Activated CD8-positive, alpha-beta memory T cell treated with anti-CD3 and anti-CD28 coated beads, Interleukin-2, amount 10 ng/mL, durations not matched to agents 7 days and 5 days (primary cell): ENCODE data around the gene NDRG3. TPM values are rescaled to one million over a fixed set of nuclear protein-coding genes. Genes with fewer than 3 reads are reported as not detected.
"Not testable (repeated sequence)": the region's sequence is repeated elsewhere in the genome, so short reads cannot be mapped to it uniquely, and the experiment has no call there.

Experiments
- ATAC-seq: fragments of 150-1000 bp; cut with Tn5 transposase; one replicate; pipeline ENCODE4 v1.10.0; 2021; ENCODE audit warnings: moderate library complexity
- CTCF ChIA-PET: fragments of 350-600 bp; sonication (Branson Sonifier 250); formaldehyde crosslinking; loops from one replicate; lab custom pipeline; 2021; ENCODE audit warnings: antibody characterized with exemption; lab: Charles Lee
- DNase-seq: peaks from one replicate; pipeline ENCODE4 v3.0.0-alpha.2; 2020
- H3K27ac Mint-ChIP-seq: one replicate; pipeline ENCODE4 v1.8.0; 2021; ENCODE audit warnings: mild to moderate bottlenecking, mixed read lengths
- H3K27me3 Mint-ChIP-seq: one replicate; pipeline ENCODE4 v1.8.0; 2021; ENCODE audit warnings: mixed read lengths
- H3K36me3 Mint-ChIP-seq: one replicate; pipeline ENCODE4 v1.8.0; 2021; ENCODE audit warnings: mild to moderate bottlenecking, mixed read lengths
- H3K4me1 Mint-ChIP-seq: one replicate; pipeline ENCODE4 v1.8.0; 2021; ENCODE audit warnings: mixed read lengths
- H3K4me3 Mint-ChIP-seq: one replicate; pipeline ENCODE4 v1.8.0; 2021; ENCODE audit warnings: mild to moderate bottlenecking, moderate library complexity, mixed read lengths
- H3K9me3 Mint-ChIP-seq: one replicate; pipeline ENCODE4 v1.8.0; 2022; ENCODE audit warnings: low read depth, mixed read lengths
- total RNA-seq, 2 experiments: library from RNA; stranded (reverse); gene quantifications; one replicate each; pipeline ENCODE4 v1.2.3, GENCODE V29; 2021

The NDRG3 gene
- total RNA-seq, 2 experiments from 2014 or later = 27.8 to 28.8 TPM

- no peak for DNase-seq
- no peak for ATAC-seq
- CTCF ChIA-PET = interaction anchor here (0.8 to 1.5 kb wide), 5 partner anchors 21 to 694 kb away, joined by 3 to 4 read pairs (median 3); partner anchors contain the start of genes RAB5IF and SCAND1
- H3K27ac Mint-ChIP-seq = peak overlapping the region; percentile 63
- no peaks in the 10 kb centered on the region for H3K27me3 Mint-ChIP-seq
- peaks cover 33% of the 10 kb centered on the region for H3K36me3 Mint-ChIP-seq
- no peaks in the 10 kb centered on the region for H3K9me3 Mint-ChIP-seq
- peaks cover 28% of the 10 kb centered on the region for H3K4me1 Mint-ChIP-seq
- H3K4me3 Mint-ChIP-seq = no peak overlapping the region
These were observed 98.4 kb downstream of the NDRG3 start for GRCh38 chr20:36647196-36648121.

GRCh38 chr20:36646678-36647077, 99.2 kb downstream of the NDRG3 start:
- CTCF ChIA-PET = interaction anchor here (1.0 to 5.4 kb wide), 8 partner anchors 13 to 693 kb away, joined by 3 to 32 read pairs (median 6); partner anchors contain the start of genes RAB5IF and SCAND1

GRCh38 chr20:36645998-36646397, 99.9 kb downstream of the NDRG3 start, which contains the start of gene SLA2:
Gene SLA2 (minus strand): TSS chr20:36646196. CDS start chr20:36641335, 4,861 bp downstream.
- H3K9me3 Mint-ChIP-seq = no peaks in the 10 kb centered on the region
- no peaks in the 10 kb centered on the region for H3K27me3 Mint-ChIP-seq
- H3K4me3 Mint-ChIP-seq = peak within 1 kb of the TSS; percentile 96
- DNase-seq = peak; percentile 91
- H3K4me1 Mint-ChIP-seq = peaks cover 40% of the 10 kb centered on the region
- CTCF ChIA-PET = interaction anchor here (1.0 to 5.4 kb wide), 12 partner anchors 9 to 692 kb away, joined by 3 to 32 read pairs (median 8); partner anchors contain the start of genes RAB5IF and SCAND1
- peak; percentile 76 for ATAC-seq
- peak within 1 kb of the TSS; percentile 98 for H3K27ac Mint-ChIP-seq
- peaks cover 43% of the 10 kb centered on the region for H3K36me3 Mint-ChIP-seq

More at GRCh38 chr20:36646678-36647077, 99.2 kb downstream of the NDRG3 start:
- ATAC-seq (no peak), DNase-seq (no peak)
- H3K27me3 Mint-ChIP-seq = no peaks in the 10 kb centered on the region
- H3K36me3 Mint-ChIP-seq = peaks cover 40% of the 10 kb centered on the region
- H3K27ac Mint-ChIP-seq = peak overlapping the region; percentile 98
- H3K4me1 Mint-ChIP-seq = peaks cover 35% of the 10 kb centered on the region
- no peaks in the 10 kb centered on the region for H3K9me3 Mint-ChIP-seq
- H3K4me3 Mint-ChIP-seq = no peak overlapping the region

DNA sequence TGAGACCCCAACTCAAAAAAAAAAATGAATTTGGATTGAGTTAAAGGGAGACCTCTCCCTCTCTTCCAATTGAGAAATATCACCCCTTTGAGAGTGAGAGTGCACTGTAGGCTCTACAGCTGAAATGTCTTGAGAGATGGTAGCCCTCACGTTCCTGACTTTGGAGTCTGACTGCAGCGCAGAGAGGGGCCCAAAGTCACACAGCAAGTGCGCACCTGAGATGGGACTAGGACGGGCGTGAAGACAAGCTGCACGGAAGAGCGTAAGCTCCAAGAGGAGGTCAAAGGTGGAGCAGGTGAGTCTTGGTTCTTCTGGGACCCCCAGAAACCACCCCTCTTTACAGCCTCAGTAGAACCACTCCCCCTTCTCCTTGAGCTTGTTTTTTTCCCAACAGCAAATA, 100.5 kb downstream of the NDRG3 start:
- H3K27ac Mint-ChIP-seq = peak overlapping the region; percentile 98
- peak overlapping the region; percentile 96 for H3K4me3 Mint-ChIP-seq
- peaks cover 49% of the 10 kb centered on the region for H3K36me3 Mint-ChIP-seq
- CTCF ChIA-PET = interaction anchor here (1.0 to 5.4 kb wide), 14 partner anchors 10 to 691 kb away, joined by 3 to 32 read pairs (median 8); partner anchors contain the start of genes RAB5IF and SCAND1
- DNase-seq (no peak), ATAC-seq (no peak)
- peaks cover 43% of the 10 kb centered on the region for H3K4me1 Mint-ChIP-seq
- no peaks in the 10 kb centered on the region for H3K27me3 Mint-ChIP-seq
- no peaks in the 10 kb centered on the region for H3K9me3 Mint-ChIP-seq

DNA sequence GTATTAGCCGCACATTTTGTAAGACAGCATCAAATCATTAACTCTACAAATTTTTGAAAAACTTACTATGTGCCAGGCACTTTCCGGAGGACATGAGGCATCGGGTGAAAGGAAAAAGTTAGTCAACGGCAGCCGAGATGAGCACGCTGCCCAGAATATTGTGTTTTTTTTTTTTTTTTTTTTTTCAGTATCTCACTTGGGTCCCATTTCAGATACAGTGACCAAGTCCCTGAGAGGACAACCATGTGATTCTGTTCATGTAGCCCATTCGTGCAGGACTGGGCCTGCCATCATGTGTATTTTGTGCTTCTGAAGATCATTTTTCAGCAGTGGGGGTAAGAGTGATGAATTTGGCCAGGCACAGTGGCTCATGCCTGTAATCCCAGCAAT, 101.2 kb downstream of the NDRG3 start:
- DNase-seq = peak; percentile 68
- Mint-ChIP-seq H3K36me3 (peaks cover 54% of the 10 kb centered on the region), H3K27ac (peak overlapping the region; percentile 98), H3K9me3 (no peaks in the 10 kb centered on the region), H3K4me1 (peaks cover 43% of the 10 kb centered on the region), H3K4me3 (peak overlapping the region; percentile 96), H3K27me3 (no peaks in the 10 kb centered on the region)
- ATAC-seq = peak; percentile 52
- CTCF ChIA-PET = interaction anchor here (0.6 to 5.4 kb wide), 15 partner anchors 10 to 113 kb away, joined by 3 to 32 read pairs (median 5); partner anchors contain the start of gene RAB5IF

GRCh38 chr20:36644032-36644705, 101.7 kb downstream of the NDRG3 start:
- peak overlapping the region; percentile 98 for H3K27ac Mint-ChIP-seq
- H3K4me1 Mint-ChIP-seq = peaks cover 45% of the 10 kb centered on the region
- peak; percentile 76 for ATAC-seq
- peak overlapping the region; percentile 96 for H3K4me3 Mint-ChIP-seq
- H3K9me3 Mint-ChIP-seq = no peaks in the 10 kb centered on the region
- DNase-seq = peak; percentile 85
- CTCF ChIA-PET = interaction anchor here (0.6 to 5.4 kb wide), 16 partner anchors 11 to 244 kb away, joined by 3 to 32 read pairs (median 4); partner anchors contain the start of gene RAB5IF
- H3K36me3 Mint-ChIP-seq = peaks cover 57% of the 10 kb centered on the region
- H3K27me3 Mint-ChIP-seq = no peaks in the 10 kb centered on the region

DNA sequence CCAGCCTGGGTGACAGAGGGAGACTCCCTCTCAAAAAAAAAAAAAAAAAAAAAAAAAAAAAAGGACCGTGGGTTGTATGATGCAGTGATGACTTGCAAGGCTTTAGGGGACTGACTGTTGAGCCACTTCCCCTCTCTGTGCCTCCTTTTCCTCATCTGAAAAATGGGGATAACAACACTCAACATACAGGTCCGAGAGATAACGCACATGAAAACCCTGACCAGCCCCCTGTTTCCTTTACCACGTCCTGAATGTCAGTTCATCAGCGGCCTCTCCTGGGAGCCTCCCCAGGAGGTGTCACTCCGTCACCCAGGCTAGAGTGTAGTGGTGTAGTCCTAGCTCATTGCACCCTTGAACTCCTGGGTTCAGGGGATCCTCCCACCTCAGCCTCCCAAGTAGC, 103.8 kb downstream of the NDRG3 start:
- Mint-ChIP-seq H3K27ac (peak overlapping the region; percentile 98), H3K9me3 (no peaks in the 10 kb centered on the region), H3K4me3 (peak overlapping the region; percentile 96), H3K27me3 (no peaks in the 10 kb centered on the region), H3K36me3 (peaks cover 73% of the 10 kb centered on the region), H3K4me1 (peaks cover 51% of the 10 kb centered on the region)
- ATAC-seq (no peak), DNase-seq (no peak)
- CTCF ChIA-PET = interaction anchor here (0.8 to 5.4 kb wide), 3 partner anchors 29 to 104 kb away, joined by 3 to 32 read pairs (median 4); partner anchors contain the start of gene RAB5IF

DNA sequence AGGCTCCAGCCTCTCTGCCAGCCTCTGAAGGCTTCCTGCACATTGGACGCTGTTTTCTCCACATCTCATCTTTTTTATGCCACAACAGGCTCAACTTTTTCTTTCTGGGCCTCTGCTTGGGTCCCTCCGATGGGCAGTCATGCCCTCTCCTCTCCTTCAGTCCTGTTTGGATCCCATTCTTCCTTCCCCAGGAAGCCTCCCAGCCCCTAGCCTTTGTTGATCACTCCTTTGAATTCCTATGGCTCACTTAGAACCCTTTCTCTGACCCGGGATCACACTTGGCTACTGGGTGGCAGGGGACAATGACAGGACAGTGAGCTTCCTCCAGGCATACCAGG, 104.4 kb downstream of the NDRG3 start:
- DNase-seq = no peak
- Mint-ChIP-seq H3K27me3 (no peaks in the 10 kb centered on the region), H3K27ac (peak overlapping the region; percentile 98), H3K9me3 (no peaks in the 10 kb centered on the region), H3K4me1 (peaks cover 47% of the 10 kb centered on the region), H3K4me3 (no peak overlapping the region), H3K36me3 (peaks cover 76% of the 10 kb centered on the region)
- no peak for ATAC-seq
- CTCF ChIA-PET = interaction anchor here (0.8 to 5.4 kb wide), 2 partner anchors 28 to 36 kb away, joined by 3 to 32 read pairs; partner anchors contain the start of gene RAB5IF

DNA sequence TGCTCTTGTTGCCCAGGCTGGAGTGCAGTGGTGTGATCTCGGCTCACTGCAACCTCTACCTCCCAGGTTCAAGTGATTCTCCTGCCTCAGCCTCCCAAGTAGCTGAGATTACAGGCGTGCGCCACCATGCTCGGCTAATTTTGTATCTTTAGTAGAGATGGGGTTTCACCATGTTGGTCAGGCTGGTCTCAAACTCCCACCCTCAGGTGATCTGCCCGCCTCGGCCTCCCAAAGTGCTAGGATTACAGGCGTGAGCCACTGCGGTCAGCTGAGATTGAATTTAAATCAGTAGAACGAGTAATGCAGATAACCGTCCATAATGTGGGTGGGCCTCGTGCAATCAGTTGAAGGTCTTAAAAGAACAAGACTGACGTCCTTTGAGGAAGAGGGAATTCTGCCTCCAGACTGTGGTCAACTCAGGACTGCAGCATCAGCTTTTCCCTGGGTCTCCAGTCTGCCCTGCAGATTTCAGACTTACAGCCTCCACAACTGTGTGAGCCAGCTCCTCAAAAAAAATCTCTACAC, 107.0 kb downstream of the NDRG3 start:
- CTCF ChIA-PET = interaction anchor here (1.5 kb wide), 1 partner anchor 13 kb away, joined by 3 read pairs; no protein-coding TSS in a partner anchor
- Mint-ChIP-seq H3K4me1 (peaks cover 49% of the 10 kb centered on the region), H3K36me3 (peaks cover 72% of the 10 kb centered on the region)
- not testable (repeated sequence) for H3K9me3 Mint-ChIP-seq, ATAC-seq, H3K27me3 Mint-ChIP-seq, H3K27ac Mint-ChIP-seq, H3K4me3 Mint-ChIP-seq, DNase-seq

GRCh38 chr20:36634342-36634741, 111.5 kb downstream of the NDRG3 start:
- Mint-ChIP-seq H3K4me3 (no peak overlapping the region), H3K9me3 (no peaks in the 10 kb centered on the region), H3K27me3 (no peaks in the 10 kb centered on the region), H3K4me1 (peaks cover 56% of the 10 kb centered on the region), H3K27ac (peak overlapping the region; percentile 73), H3K36me3 (peaks cover 64% of the 10 kb centered on the region)
- no peak for DNase-seq
- no peak for ATAC-seq
- CTCF ChIA-PET = no interaction called here

DNA sequence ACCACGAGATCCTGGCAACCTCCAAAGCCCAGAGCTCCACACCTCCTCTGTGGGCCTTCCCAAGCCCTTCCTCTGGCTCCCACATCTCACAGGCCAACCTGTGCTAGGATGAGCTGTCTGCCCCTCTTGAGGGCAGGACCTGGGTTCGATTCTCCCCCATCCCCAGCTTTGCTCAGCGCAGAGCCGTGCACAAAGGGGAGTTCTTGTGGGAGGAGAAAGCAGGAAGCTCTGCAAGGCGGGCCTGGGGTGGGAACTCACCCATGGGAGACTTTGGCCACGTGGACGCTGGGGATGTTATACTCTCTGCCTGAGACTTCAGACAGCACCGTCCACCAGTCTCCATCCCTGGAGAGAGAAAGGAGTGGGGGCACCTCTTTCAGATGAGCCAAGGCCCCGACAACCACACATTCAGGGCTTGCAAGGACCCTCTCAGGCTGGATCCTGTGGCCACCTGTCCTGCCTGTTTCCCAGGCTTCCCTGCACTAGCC, 112.6 kb downstream of the NDRG3 start:
- Mint-ChIP-seq H3K9me3 (no peaks in the 10 kb centered on the region), H3K27ac (peak overlapping the region; percentile 43), H3K27me3 (no peaks in the 10 kb centered on the region), H3K36me3 (peaks cover 57% of the 10 kb centered on the region), H3K4me1 (peaks cover 57% of the 10 kb centered on the region), H3K4me3 (no peak overlapping the region)
- CTCF ChIA-PET = interaction anchor here (1.6 kb wide), 1 partner anchor 11 kb away, joined by 10 read pairs; no protein-coding TSS in a partner anchor
- DNase-seq (no peak), ATAC-seq (no peak)

DNA sequence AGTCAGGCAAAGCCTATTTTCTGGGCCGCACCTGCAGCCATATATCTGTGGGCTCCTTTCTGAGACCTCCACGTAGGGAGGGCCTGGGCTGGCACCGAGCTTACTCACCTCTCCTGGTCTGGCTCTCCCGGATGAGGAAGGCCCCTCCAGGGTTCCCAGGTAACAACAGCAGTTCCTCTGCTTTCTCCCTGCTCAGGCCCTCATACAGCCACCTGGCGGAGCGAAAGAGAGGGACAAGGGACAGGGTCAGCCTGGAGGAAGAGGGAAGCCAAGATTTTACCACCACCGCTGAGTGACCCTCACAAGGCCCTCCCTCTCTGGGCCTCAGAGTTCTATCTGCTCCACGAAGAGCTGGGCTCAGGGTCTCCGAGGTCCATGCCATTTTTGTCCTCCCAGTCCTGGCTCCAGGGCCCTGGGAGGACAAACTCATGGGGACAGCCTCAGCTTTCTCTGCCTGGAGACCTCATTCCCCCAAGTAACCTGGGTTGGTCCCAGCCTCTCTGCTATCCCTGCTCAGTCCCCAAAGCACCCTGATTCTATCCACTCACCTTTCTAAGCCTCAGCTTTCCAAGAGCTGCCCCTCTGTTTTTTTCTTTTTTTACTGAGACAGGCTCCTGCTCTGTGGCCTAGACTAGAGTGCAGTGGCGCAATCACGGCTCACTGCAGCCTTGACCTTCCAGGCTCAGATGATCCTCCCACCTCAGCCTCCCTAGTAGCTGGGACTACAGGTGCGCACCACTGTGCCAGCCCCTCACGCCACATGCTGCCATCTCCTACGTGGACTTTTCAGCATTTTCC, 113.2 kb downstream of the NDRG3 start:
- DNase-seq (no peak), ATAC-seq (no peak)
- no peaks in the 10 kb centered on the region for H3K9me3 Mint-ChIP-seq
- H3K36me3 Mint-ChIP-seq = peaks cover 58% of the 10 kb centered on the region
- H3K27me3 Mint-ChIP-seq = no peaks in the 10 kb centered on the region
- CTCF ChIA-PET = interaction anchor here (1.6 kb wide), 1 partner anchor 12 kb away, joined by 10 read pairs; no protein-coding TSS in a partner anchor
- H3K4me1 Mint-ChIP-seq = peaks cover 62% of the 10 kb centered on the region
- H3K4me3 Mint-ChIP-seq = no peak overlapping the region
- peak overlapping the region; percentile 96 for H3K27ac Mint-ChIP-seq
